ENCODE measurements around the gene CDC25C. TPM values are rescaled to one million over a fixed set of nuclear protein-coding genes. Genes with fewer than 3 reads are reported as not detected.

Gene CDC25C
- total and polyA plus RNA-seq, 9 of the 15 experiments (the other 6 are each of a cell fraction or from before 2014, with no cell fraction given) = 19.1 to 63.7 (median 31.9) TPM

- TF ChIP-seq, protein P1, sequence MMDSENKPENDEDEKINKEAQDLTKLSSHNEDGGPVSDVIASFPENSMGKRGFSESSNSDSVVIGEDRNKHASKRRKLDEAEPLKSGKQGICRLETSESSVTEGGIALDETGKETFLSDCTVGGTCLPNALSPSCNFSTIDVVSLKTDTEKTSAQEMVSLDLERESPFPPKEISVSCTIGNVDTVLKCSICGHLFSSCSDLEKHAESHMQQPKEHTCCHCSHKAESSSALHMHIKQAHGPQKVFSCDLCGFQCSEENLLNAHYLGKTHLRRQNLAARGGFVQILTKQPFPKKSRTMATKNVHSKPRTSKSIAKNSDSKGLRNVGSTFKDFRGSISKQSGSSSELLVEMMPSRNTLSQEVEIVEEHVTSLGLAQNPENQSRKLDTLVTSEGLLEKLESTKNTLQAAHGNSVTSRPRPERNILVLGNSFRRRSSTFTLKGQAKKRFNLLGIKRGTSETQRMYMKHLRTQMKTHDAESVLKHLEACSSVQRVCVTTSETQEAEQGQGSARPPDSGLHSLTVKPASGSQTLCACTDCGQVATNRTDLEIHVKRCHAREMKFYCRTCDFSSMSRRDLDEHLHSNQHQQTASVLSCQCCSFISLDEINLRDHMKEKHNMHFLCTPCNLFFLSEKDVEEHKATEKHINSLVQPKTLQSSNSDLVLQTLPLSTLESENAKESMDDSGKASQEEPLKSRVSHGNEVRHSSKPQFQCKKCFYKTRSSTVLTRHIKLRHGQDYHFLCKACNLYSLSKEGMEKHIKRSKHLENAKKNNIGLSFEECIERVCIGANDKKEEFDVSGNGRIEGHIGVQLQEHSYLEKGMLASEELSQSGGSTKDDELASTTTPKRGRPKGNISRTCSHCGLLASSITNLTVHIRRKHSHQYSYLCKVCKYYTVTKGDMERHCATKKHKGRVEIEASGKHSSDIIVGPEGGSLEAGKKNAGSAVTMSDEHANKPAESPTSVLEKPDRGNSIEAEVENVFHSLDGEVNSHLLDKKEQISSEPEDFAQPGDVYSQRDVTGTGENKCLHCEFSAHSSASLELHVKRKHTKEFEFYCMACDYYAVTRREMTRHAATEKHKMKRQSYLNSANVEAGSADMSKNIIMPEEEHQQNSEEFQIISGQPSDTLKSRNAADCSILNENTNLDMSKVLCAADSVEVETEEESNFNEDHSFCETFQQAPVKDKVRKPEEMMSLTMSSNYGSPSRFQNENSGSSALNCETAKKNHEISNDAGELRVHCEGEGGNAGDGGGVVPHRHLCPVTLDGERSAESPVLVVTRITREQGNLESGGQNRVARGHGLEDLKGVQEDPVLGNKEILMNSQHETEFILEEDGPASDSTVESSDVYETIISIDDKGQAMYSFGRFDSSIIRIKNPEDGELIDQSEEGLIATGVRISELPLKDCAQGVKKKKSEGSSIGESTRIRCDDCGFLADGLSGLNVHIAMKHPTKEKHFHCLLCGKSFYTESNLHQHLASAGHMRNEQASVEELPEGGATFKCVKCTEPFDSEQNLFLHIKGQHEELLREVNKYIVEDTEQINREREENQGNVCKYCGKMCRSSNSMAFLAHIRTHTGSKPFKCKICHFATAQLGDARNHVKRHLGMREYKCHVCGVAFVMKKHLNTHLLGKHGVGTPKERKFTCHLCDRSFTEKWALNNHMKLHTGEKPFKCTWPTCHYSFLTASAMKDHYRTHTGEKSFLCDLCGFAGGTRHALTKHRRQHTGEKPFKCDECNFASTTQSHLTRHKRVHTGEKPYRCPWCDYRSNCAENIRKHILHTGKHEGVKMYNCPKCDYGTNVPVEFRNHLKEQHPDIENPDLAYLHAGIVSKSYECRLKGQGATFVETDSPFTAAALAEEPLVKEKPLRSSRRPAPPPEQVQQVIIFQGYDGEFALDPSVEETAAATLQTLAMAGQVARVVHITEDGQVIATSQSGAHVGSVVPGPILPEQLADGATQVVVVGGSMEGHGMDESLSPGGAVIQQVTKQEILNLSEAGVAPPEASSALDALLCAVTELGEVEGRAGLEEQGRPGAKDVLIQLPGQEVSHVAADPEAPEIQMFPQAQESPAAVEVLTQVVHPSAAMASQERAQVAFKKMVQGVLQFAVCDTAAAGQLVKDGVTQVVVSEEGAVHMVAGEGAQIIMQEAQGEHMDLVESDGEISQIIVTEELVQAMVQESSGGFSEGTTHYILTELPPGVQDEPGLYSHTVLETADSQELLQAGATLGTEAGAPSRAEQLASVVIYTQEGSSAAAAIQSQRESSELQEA (IDR thresholded peaks at IDR 0.05; ENCODE audit: low read depth) = peak; percentile 64
- TF ChIP-seq TOE1 (IDR thresholded peaks at IDR 0.05; ENCODE audit: borderline replicate concordance) (no peak), TOE1 (CRISPR knock-in tag; IDR thresholded peaks at IDR 0.05; ENCODE audit: borderline replicate concordance, low read depth) (no peak), ZNF395 (CRISPR knock-in tag; IDR thresholded peaks at IDR 0.05) (no peak), NR2C2 (CRISPR knock-in tag; IDR thresholded peaks at IDR 0.05) (no peak), NR2C2 (tag; IDR thresholded peaks at IDR 0.05) (0 out of 2 replicates have a peak, but pooled peaks have one; percentile 5), MCM3 (IDR thresholded peaks at IDR 0.05) (no peak), ZNF699 (CRISPR knock-in tag; IDR thresholded peaks at IDR 0.05; ENCODE audit: insufficient replicate concordance) (no peak), ZNF263 (CRISPR knock-in tag; IDR thresholded peaks at IDR 0.05; ENCODE audit: borderline replicate concordance) (peak; percentile 36; the same call in 1 of the 2 replicates), DPF2 (IDR thresholded peaks at IDR 0.05) (no peak), ZMIZ1 (IDR thresholded peaks at IDR 0.05; ENCODE audit: low read depth in 2 of 2, low read length in 2 of 2) (no peak), ZNF174 (CRISPR knock-in tag; IDR thresholded peaks at IDR 0.05) (no peak), ATF7 (IDR thresholded peaks at IDR 0.05) (no peak)
- TF ChIP-seq, protein P2, sequence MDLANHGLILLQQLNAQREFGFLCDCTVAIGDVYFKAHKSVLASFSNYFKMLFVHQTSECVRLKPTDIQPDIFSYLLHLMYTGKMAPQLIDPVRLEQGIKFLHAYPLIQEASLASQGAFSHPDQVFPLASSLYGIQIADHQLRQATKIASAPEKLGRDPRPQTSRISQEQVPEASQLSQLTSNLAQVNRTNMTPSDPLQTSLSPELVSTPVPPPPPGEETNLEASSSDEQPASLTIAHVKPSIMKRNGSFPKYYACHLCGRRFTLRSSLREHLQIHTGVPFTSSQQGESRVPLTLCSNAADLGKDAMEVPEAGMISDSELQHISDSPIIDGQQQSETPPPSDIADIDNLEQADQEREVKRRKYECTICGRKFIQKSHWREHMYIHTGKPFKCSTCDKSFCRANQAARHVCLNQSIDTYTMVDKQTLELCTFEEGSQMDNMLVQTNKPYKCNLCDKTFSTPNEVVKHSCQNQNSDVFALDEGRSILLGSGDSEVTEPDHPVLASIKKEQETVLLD (IDR thresholded peaks at IDR 0.05) = no peak
These were observed 7.5 kb upstream of the CDC25C start (continued) for GRCh38 chr5:138339091-138339456.

All from K562 (cell line).